Activated CD4-positive, alpha-beta T cell treated with anti-CD3 and anti-CD28 coated beads, Interleukin-2, amount 50 U/mL, for 1 hour (primary cell): Measurements from ENCODE around the gene RNASET2.

Source experiments
- DNase-seq: peaks from one replicate; pipeline ENCODE4 v3.0.0-alpha.2; 2020

RNASET2 gene

GRCh38 chr6:166944666-166945256 lies 11.6 kb downstream of the RNASET2 start:
- no peak for DNase-seq

- peak; percentile 62 for DNase-seq
Measured at GRCh38 chr6:166942393-166943168, 13.8 kb downstream of the RNASET2 start.

GRCh38 chr6:166940643-166941068 lies 15.7 kb downstream of the RNASET2 start:
- DNase-seq: no peak

- DNase-seq: no peak
Measured at GRCh38 chr6:166939894-166940293, 16.5 kb downstream of the RNASET2 start.

- DNase-seq: no peak
Measured at GRCh38 chr6:166939345-166939744, 17.0 kb downstream of the RNASET2 start.

- DNase-seq: no peak
Measured at GRCh38 chr6:166938704-166939103, 17.6 kb downstream of the RNASET2 start.

- DNase-seq: no peak
Measured at GRCh38 chr6:166938150-166938549, 18.2 kb downstream of the RNASET2 start.

GRCh38 chr6:166937746-166938145 lies 18.6 kb downstream of the RNASET2 start:
- DNase-seq: no peak

- DNase-seq: no peak
Measured at GRCh38 chr6:166936079-166936787, 20.1 kb downstream of the RNASET2 start.

GRCh38 chr6:166935353-166935752 lies 21.0 kb downstream of the RNASET2 start:
- no peak for DNase-seq

- no peak for DNase-seq
Measured at GRCh38 chr6:166934174-166934573, 22.2 kb downstream of the RNASET2 start.

GRCh38 chr6:166933396-166933795 lies 23.0 kb downstream of the RNASET2 start:
- no peak for DNase-seq

GRCh38 chr6:166932616-166933015 lies 23.7 kb downstream of the RNASET2 start:
- DNase-seq: no peak

- no peak for DNase-seq
Measured at GRCh38 chr6:166932116-166932515, 24.2 kb downstream of the RNASET2 start.

GRCh38 chr6:166931426-166931970 lies 24.9 kb downstream of the RNASET2 start:
- no peak for DNase-seq

GRCh38 chr6:166930354-166930891 lies 25.9 kb downstream of the RNASET2 start:
- no peak for DNase-seq

GRCh38 chr6:166929542-166930189 lies 26.7 kb downstream of the RNASET2 start:
- DNase-seq: no peak

- no peak for DNase-seq
Measured at GRCh38 chr6:166928644-166929541, 27.5 kb downstream of the RNASET2 start.

- no peak for DNase-seq
Measured at GRCh38 chr6:166927935-166928643, 28.3 kb downstream of the RNASET2 start.

GRCh38 chr6:166927240-166927934 lies 29.0 kb downstream of the RNASET2 start:
- DNase-seq: no peak
